HepG2 (cell line): ENCODE data around the gene ILDR2.

Experiments used
- IRF2 ChIP-seq: IDR thresholded peaks from 2 replicates; pipeline ENCODE4 v1.6.1; 2018; ENCODE audit warnings: missing genetic modification reagents, missing compliant biosample characterization
- RXRA ChIP-seq: sonication (generic); formaldehyde crosslinking; IDR thresholded peaks from 2 replicates; pipeline ENCODE4 v1.5.1; 2020; ENCODE audit warnings: missing genetic modification reagents
- TF ChIP-seq, protein P1 (sequence below): sonication (generic); formaldehyde crosslinking; IDR thresholded peaks from 2 replicates; pipeline ENCODE4 v1.5.1; 2020; ENCODE audit warnings: mild to moderate bottlenecking, missing genetic modification reagents, borderline replicate concordance

- no peak for TF ChIP-seq IRF2 (CRISPR knock-in tag)
- TF ChIP-seq RXRA = no peak
- TF ChIP-seq, protein P1, sequence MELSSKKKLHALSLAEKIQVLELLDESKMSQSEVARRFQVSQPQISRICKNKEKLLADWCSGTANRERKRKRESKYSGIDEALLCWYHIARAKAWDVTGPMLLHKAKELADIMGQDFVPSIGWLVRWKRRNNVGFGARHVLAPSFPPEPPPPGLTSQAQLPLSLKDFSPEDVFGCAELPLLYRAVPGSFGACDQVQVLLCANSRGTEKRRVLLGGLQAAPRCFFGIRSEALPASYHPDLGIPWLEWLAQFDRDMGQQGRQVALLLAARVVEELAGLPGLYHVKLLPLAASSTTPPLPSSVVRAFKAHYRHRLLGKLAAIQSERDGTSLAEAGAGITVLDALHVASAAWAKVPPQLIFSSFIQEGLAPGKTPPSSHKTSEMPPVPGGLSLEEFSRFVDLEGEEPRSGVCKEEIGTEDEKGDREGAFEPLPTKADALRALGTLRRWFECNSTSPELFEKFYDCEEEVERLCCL (CRISPR knock-in tag) = no peak
Observed at GRCh38 chr1:166980383-166980782, 5.0 kb upstream of the ILDR2 start.
